ENCODE measurements around the gene SCAF8. TPM values are rescaled to one million over a fixed set of nuclear protein-coding genes. Genes with fewer than 3 reads are reported as not detected.

SCAF8 gene
- total and polyA plus RNA-seq, 2 of the 4 experiments (the other 2 are of a cell fraction), result 16.1 to 23.5 TPM

- no peak overlapping the region for H3K14ac ChIP-seq (replicated peaks; ENCODE audit: low read depth, low read length)
- intact Hi-C loops (cut with micrococcal nuclease), result no loop called here
- H3K9ac ChIP-seq (ENCODE audit: low read depth, low read length), result no peak overlapping the region
- WGBS, 2 experiments (ENCODE audit: extremely low coverage in 2 of 2, insufficient read length in 1 of 2), result no CpG with 5 or more reads among the region's 2 CpGs
- H3K36me3 ChIP-seq (ENCODE audit: control insufficient read depth, insufficient read depth, low read length), result peaks cover 39% of the 10 kb centered on the region
- dilution Hi-C loops (cut with HindIII; ENCODE audit: low sequenced_read_pairs, unreplicated experiment), result no loop called here
- H3K9me1 ChIP-seq (ENCODE audit: insufficient read depth, low read length), result no peaks in the 10 kb centered on the region
- H2BK120ac ChIP-seq (ENCODE audit: low read depth, low read length), result no peak overlapping the region
- H3K27me3 ChIP-seq (ENCODE audit: control insufficient read depth, insufficient read depth, low read length), result no peaks in the 10 kb centered on the region
- H2AFZ ChIP-seq (replicated peaks; ENCODE audit: low read length, poor library complexity), result no peak overlapping the region
- no peak overlapping the region for H3K4me2 ChIP-seq (ENCODE audit: low read depth, low read length)
- no peak overlapping the region for H2AK9ac ChIP-seq (replicated peaks; ENCODE audit: low read depth, low read length, poor library complexity)
- ATAC-seq (ENCODE audit: low read depth) (no peak), DNase-seq (no peak)
- H4K91ac ChIP-seq (ENCODE audit: insufficient read depth, low read depth, low read length), result no peak overlapping the region
- no peak overlapping the region for H2AK5ac ChIP-seq (ENCODE audit: low read depth, low read length)
- H4K5ac ChIP-seq (ENCODE audit: low read depth, low read length), result no peak overlapping the region
- ChIA-PET POLR2A (ENCODE audit: unreplicated experiment) (no interaction called here), CTCF (interaction anchor here (0.6 kb wide), 1 partner anchor 146 kb away, joined by 3 read pairs; no protein-coding TSS in a partner anchor)
- TF ChIP-seq MXI1 (IDR thresholded peaks at IDR 0.05; ENCODE audit: borderline replicate concordance, low read depth, low read length), result no peak
- no peak for TF ChIP-seq BHLHE40 (IDR thresholded peaks at IDR 0.05; ENCODE audit: low read depth, low read length)
- H3K23ac ChIP-seq (ENCODE audit: low read depth, low read length), result no peak overlapping the region
- H3K27ac ChIP-seq (ENCODE audit: insufficient read depth, low read length), result no peak overlapping the region
- no peaks in the 10 kb centered on the region for H3K9me3 ChIP-seq (ENCODE audit: control insufficient read depth, insufficient read depth, low read length)
- no peak overlapping the region for H3K4ac ChIP-seq (ENCODE audit: low read depth, low read length)
- no peak overlapping the region for H3K4me3 ChIP-seq (ENCODE audit: insufficient read depth, low read depth, low read length)
- no peaks in the 10 kb centered on the region for H3K4me1 ChIP-seq (ENCODE audit: control insufficient read depth, insufficient read depth, low read length)
- H2BK20ac ChIP-seq (ENCODE audit: low read depth, low read length), result no peak overlapping the region
- no peak overlapping the region for H4K8ac ChIP-seq (ENCODE audit: low read depth in 2 of 2, low read length in 2 of 2)
- no peaks in the 10 kb centered on the region for H4K20me1 ChIP-seq (ENCODE audit: insufficient read depth, low read length)
- H3K79me1 ChIP-seq (ENCODE audit: low read depth in 1 of 2, low read length in 2 of 2), result peaks cover 30 to 41% of the 10 kb centered on the region in 2 experiments
- in situ Hi-C loops (cut with MboI; ENCODE audit: low sequenced_read_pairs), result no loop called here
- H3K56ac ChIP-seq (ENCODE audit: extremely low read depth, insufficient read depth, low read length), result no peak overlapping the region
- BruUV-seq (replicated peaks), result no TSS peak
- no peak overlapping the region for H3K18ac ChIP-seq (ENCODE audit: low read depth, low read length)
- no peak overlapping the region for H2BK5ac ChIP-seq (ENCODE audit: low read depth, low read length, poor library complexity, severe bottlenecking)
- H2BK15ac ChIP-seq (ENCODE audit: low read depth, low read length), result no peak overlapping the region
These were observed 88.4 kb downstream of the SCAF8 start for GRCh38 chr6:154821638-154822037.
